HL-60 (cell line): ENCODE data around the gene SRPK2.
"Not testable (repeated sequence)": the region's sequence is repeated elsewhere in the genome, so short reads cannot be mapped to it uniquely, and the experiment has no call there.

ENCODE experiments used
- DNase-seq, 2 experiments: peaks; one replicate each; pipeline ENCODE4 v3.0.0-alpha.2; 2010 to 2020; ENCODE audit warnings: low read depth in 1 of 2, low spot score in 1 of 2
- H3K27ac ChIP-seq: fragments of 250-450 bp; sonication (Bioruptor Pico); replicated peaks from 2 replicates; pipeline ENCODE4 v1.5.1; 2020; ENCODE audit warnings: mild to moderate bottlenecking, moderate library complexity
- H3K27me3 ChIP-seq: fragments of 250-450 bp; sonication (Bioruptor Pico); 2 replicates; pipeline ENCODE4 v1.5.1; 2021; ENCODE audit warnings: mild to moderate bottlenecking, moderate library complexity; ENCODE audit not compliant: insufficient read depth, poor library complexity, severe bottlenecking
- H3K4me3 ChIP-seq: replicated peaks from 2 replicates; pipeline ENCODE4 v1.5.1; 2011; ENCODE audit warnings: mild to moderate bottlenecking, control low read depth, low read length; ENCODE audit not compliant: insufficient read depth
- GABPA ChIP-seq: IDR thresholded peaks from 2 replicates; pipeline ENCODE4 v1.6.1; 2012; ENCODE audit warnings: low read depth
- POLR2AphosphoS5 ChIP-seq: IDR thresholded peaks from 2 replicates; pipeline ENCODE4 v1.6.1; 2012; ENCODE audit warnings: low read depth
- SPI1 ChIP-seq: IDR thresholded peaks from 2 replicates; pipeline ENCODE4 v1.6.1; 2012; ENCODE audit warnings: low read depth, mild to moderate bottlenecking, borderline replicate concordance
- TF ChIP-seq, protein P1 (sequence below): IDR thresholded peaks from 2 replicates; pipeline ENCODE4 v1.6.1; 2012; ENCODE audit warnings: low read depth; ENCODE audit not compliant: insufficient replicate concordance
- TF ChIP-seq, protein P2 (sequence below): IDR thresholded peaks from one replicate; pipeline ENCODE4 v1.5.1; 2011; ENCODE audit warnings: low read length, control low read depth, inconsistent platforms; ENCODE audit not compliant: insufficient read depth

Gene SRPK2

DNA sequence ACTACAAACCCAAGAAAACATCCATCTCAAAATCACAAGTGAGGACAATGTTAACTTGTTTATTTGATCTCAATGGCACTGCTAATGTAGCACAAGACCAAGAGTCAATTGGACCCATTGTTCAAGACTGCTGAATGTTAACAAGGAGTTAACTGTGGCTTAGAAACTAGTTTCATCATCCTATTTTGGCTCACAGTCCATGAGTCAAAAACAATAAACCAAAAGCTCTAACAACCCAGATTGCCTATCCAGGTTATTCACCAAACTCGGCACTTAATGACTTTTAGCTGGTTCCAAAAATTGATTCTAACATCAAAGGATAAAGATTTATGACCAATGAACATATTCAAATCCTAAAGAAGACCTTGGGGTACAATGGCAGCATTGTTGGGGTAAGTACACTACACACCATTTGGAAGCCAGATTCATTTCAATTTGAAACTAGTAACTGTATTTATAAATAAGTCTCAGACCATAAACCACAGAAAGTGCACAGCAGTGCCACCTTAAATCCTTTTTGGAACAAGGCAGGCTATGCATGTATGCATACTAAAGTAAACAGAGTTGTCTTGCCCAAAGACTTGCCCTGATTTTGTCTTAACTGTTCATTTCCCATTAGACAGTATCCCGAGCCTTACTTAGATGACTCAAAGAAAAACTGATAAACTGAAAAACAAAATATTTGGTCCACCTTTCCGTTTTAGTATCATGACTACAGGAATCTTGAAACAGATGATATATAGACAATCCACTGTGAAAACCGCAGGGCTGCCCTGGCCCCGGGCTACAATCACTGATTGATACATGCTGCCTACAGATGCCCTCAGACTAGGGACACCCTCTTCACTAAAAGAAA lies 84.5 kb downstream of the SRPK2 start:
- Histone ChIP-seq H3K27me3 (no peaks in the 10 kb centered on the region), H3K27ac (no peak overlapping the region), H3K4me3 (no peak overlapping the region)
- DNase-seq = no peak
- TF ChIP-seq, protein P1, sequence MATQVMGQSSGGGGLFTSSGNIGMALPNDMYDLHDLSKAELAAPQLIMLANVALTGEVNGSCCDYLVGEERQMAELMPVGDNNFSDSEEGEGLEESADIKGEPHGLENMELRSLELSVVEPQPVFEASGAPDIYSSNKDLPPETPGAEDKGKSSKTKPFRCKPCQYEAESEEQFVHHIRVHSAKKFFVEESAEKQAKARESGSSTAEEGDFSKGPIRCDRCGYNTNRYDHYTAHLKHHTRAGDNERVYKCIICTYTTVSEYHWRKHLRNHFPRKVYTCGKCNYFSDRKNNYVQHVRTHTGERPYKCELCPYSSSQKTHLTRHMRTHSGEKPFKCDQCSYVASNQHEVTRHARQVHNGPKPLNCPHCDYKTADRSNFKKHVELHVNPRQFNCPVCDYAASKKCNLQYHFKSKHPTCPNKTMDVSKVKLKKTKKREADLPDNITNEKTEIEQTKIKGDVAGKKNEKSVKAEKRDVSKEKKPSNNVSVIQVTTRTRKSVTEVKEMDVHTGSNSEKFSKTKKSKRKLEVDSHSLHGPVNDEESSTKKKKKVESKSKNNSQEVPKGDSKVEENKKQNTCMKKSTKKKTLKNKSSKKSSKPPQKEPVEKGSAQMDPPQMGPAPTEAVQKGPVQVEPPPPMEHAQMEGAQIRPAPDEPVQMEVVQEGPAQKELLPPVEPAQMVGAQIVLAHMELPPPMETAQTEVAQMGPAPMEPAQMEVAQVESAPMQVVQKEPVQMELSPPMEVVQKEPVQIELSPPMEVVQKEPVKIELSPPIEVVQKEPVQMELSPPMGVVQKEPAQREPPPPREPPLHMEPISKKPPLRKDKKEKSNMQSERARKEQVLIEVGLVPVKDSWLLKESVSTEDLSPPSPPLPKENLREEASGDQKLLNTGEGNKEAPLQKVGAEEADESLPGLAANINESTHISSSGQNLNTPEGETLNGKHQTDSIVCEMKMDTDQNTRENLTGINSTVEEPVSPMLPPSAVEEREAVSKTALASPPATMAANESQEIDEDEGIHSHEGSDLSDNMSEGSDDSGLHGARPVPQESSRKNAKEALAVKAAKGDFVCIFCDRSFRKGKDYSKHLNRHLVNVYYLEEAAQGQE = no peak
- TF ChIP-seq POLR2AphosphoS5 (no peak), GABPA (no peak), SPI1 (no peak)
- TF ChIP-seq, protein P2, sequence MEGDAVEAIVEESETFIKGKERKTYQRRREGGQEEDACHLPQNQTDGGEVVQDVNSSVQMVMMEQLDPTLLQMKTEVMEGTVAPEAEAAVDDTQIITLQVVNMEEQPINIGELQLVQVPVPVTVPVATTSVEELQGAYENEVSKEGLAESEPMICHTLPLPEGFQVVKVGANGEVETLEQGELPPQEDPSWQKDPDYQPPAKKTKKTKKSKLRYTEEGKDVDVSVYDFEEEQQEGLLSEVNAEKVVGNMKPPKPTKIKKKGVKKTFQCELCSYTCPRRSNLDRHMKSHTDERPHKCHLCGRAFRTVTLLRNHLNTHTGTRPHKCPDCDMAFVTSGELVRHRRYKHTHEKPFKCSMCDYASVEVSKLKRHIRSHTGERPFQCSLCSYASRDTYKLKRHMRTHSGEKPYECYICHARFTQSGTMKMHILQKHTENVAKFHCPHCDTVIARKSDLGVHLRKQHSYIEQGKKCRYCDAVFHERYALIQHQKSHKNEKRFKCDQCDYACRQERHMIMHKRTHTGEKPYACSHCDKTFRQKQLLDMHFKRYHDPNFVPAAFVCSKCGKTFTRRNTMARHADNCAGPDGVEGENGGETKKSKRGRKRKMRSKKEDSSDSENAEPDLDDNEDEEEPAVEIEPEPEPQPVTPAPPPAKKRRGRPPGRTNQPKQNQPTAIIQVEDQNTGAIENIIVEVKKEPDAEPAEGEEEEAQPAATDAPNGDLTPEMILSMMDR = no peak

DNA sequence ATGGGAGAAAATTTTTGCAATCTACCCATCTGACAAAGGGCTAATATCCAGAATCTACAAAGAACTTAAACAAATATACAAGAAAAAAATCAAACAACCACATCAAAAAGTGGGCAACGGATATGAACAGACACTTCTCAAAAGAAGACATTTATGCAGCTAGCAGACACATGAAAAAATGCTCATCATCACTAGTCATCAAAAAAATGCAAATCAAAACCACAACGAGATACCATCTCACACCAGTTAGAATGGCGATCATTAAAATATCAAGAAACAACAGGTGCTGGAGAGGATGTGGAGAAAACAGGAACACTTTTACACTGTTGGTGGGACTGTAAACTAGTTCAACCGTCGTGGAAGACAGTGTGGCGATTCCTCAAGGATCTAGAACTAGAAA lies 88.1 kb downstream of the SRPK2 start:
- not testable (repeated sequence) for H3K27ac ChIP-seq, DNase-seq, H3K27me3 ChIP-seq, H3K4me3 ChIP-seq

DNA sequence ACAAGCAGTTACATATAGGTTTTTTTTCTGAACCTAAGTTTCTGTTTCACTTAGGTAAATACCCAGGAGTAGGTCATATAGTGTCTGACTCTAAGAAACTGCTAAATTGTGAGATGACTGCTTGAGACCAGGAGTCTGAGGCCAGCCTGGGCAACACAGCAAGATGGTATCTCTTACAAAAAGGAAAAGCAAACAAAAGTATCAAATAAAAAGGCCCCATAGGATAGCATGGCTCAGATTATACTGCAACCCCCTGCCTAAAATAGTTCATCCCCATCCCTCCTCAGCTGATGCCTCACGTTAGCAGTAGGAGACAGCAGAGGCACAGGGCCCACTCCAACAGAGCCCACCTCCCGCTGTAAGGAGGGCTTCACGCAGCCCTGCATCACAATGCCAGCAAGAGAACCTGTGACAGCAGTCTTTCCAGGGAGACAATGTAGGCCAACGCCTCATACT lies 90.3 kb downstream of the SRPK2 start:
- no peak overlapping the region for H3K27ac ChIP-seq
- TF ChIP-seq SPI1 (no peak), POLR2AphosphoS5 (no peak), GABPA (no peak)
- TF ChIP-seq, protein P1 = no peak
- TF ChIP-seq, protein P2 = no peak

DNA sequence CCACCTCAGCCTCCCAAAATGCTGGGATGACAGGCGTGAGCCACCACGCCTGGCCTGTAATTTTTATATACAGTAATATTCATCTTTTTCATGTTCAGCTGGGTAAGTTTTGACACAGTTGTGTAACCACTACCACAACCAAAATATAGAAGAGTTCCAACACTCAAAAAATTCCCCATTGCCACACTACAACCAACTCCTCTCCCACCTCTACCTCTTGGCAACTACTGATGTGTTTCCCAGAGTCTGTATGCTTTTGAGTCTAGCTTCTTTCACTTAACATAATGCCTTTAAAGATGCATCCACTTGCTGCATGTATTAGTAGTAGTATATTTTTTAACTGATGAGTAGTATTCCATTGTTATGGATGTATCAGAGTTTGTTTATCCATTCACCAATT lies 90.7 kb downstream of the SRPK2 start:
- DNase-seq = no peak
- H3K27ac ChIP-seq = no peak overlapping the region
- TF ChIP-seq GABPA = no peak
- no peak for TF ChIP-seq SPI1
- TF ChIP-seq, protein P2 = no peak
- TF ChIP-seq POLR2AphosphoS5 = no peak
- TF ChIP-seq, protein P1 = no peak
- no peaks in the 10 kb centered on the region for H3K27me3 ChIP-seq
- no peak overlapping the region for H3K4me3 ChIP-seq

More for the DNA sequence above, 90.3 kb downstream of the SRPK2 start:
- no peak for DNase-seq
- Histone ChIP-seq H3K27me3 (no peaks in the 10 kb centered on the region), H3K4me3 (no peak overlapping the region)
